HEK293 (cell line): ENCODE results near the gene UNC93A.

Experiments
- CTCF ChIA-PET: fragments of 350-600 bp; formaldehyde crosslinking; extraction: SDS; loops from one replicate; lab custom pipeline; 2021; ENCODE audit warnings: antibody characterized with exemption; lab: Yijun Ruan, JAX
- POLR2A ChIA-PET: fragments of 300-600 bp; formaldehyde crosslinking; extraction: SDS; loops from one replicate; lab custom pipeline; 2020; ENCODE audit warnings: antibody characterized with exemption, inconsistent platforms; lab: Yijun Ruan, JAX
- H3K27ac ChIP-seq: fragments of 200-500 bp; sonication (Bioruptor generic); 2 replicates; pipeline ENCODE4 v1.5.1; 2014; ENCODE audit warnings: low read depth, low read length, control low read depth, inconsistent platforms; ENCODE audit errors: extremely low read depth
- H3K36me3 ChIP-seq, 2 experiments: fragments of 200-500 bp in 1 of 2; sonication (Bioruptor generic) in 1 of 2; 1 replicate in 1 of 2; 2 replicates in 1 of 2; pipeline ENCODE4 v1.5.1; 2014 to 2017; ENCODE audit warnings: inconsistent platforms in 2 of 2, low read length in 2 of 2; ENCODE audit not compliant: control insufficient read depth in 2 of 2, insufficient read depth in 1 of 2
- H3K4me1 ChIP-seq: fragments of 200-500 bp; sonication (Bioruptor generic); 2 replicates; pipeline ENCODE4 v1.5.1; 2014; ENCODE audit warnings: mild to moderate bottlenecking, low read length, inconsistent platforms; ENCODE audit not compliant: control insufficient read depth, insufficient read depth
- H3K4me3 ChIP-seq: 2 replicates; pipeline ENCODE4 v1.5.1; 2011; ENCODE audit warnings: low read depth, mild to moderate bottlenecking, control low read depth, low read length, moderate library complexity
- H3K9me3 ChIP-seq: fragments of 200-500 bp; sonication (Bioruptor generic); 2 replicates; pipeline ENCODE4 v1.5.1; 2014; ENCODE audit warnings: low read depth, low read length, inconsistent platforms; ENCODE audit not compliant: control insufficient read depth, insufficient read depth
- BCL6B ChIP-seq: fragments of 450-650 bp; formaldehyde crosslinking; IDR thresholded peaks from 2 replicates; pipeline ENCODE4 v1.5.1; 2017; ENCODE audit warnings: missing biosample characterization, missing genetic modification characterization
- KLF8 ChIP-seq: fragments of 450-650 bp; formaldehyde crosslinking; IDR thresholded peaks from 2 replicates; pipeline ENCODE4 v1.5.1; 2016; ENCODE audit warnings: missing biosample characterization, missing genetic modification characterization
- MZF1 ChIP-seq: fragments of 450-650 bp; formaldehyde crosslinking; IDR thresholded peaks from 2 replicates; pipeline ENCODE4 v1.5.1; 2017; ENCODE audit warnings: missing biosample characterization, missing genetic modification characterization, borderline replicate concordance
- OSR2 ChIP-seq: fragments of 450-650 bp; formaldehyde crosslinking; IDR thresholded peaks from 2 replicates; pipeline ENCODE4 v1.5.1; 2016; ENCODE audit warnings: missing biosample characterization, missing genetic modification characterization
- PRDM6 ChIP-seq: fragments of 450-650 bp; formaldehyde crosslinking; IDR thresholded peaks from 2 replicates; pipeline ENCODE4 v1.5.1; 2017; ENCODE audit warnings: missing biosample characterization, missing genetic modification characterization
- TRIM28 ChIP-seq: IDR thresholded peaks from 2 replicates; pipeline ENCODE4 v1.6.1; 2011; ENCODE audit warnings: low read length, control low read depth, borderline replicate concordance
- ZBTB7A ChIP-seq: fragments of 450-650 bp; formaldehyde crosslinking; IDR thresholded peaks from 2 replicates; pipeline ENCODE4 v1.5.1; 2016; ENCODE audit warnings: low read depth, missing biosample characterization, missing genetic modification characterization
- ZBTB8A ChIP-seq: fragments of 450-650 bp; formaldehyde crosslinking; IDR thresholded peaks from 2 replicates; pipeline ENCODE4 v1.5.1; 2016; ENCODE audit warnings: missing biosample characterization, missing genetic modification characterization
- ZIC2 ChIP-seq: fragments of 450-650 bp; formaldehyde crosslinking; IDR thresholded peaks from 2 replicates; pipeline ENCODE4 v1.5.1; 2016; ENCODE audit warnings: missing biosample characterization, missing genetic modification characterization
- ZNF112 ChIP-seq: fragments of 450-650 bp; formaldehyde crosslinking; IDR thresholded peaks from 2 replicates; pipeline ENCODE4 v1.5.0; 2017; ENCODE audit warnings: missing biosample characterization, missing genetic modification characterization
- ZNF133 ChIP-seq: fragments of 450-650 bp; formaldehyde crosslinking; IDR thresholded peaks from 2 replicates; pipeline ENCODE4 v1.5.1; 2016; ENCODE audit warnings: missing biosample characterization, missing genetic modification characterization
- ZNF148 ChIP-seq: fragments of 450-650 bp; formaldehyde crosslinking; IDR thresholded peaks from 2 replicates; pipeline ENCODE4 v1.5.0; 2017; ENCODE audit warnings: missing biosample characterization, missing genetic modification characterization, borderline replicate concordance
- ZNF16 ChIP-seq: fragments of 450-650 bp; formaldehyde crosslinking; IDR thresholded peaks from 2 replicates; pipeline ENCODE4 v1.5.1; 2016; ENCODE audit warnings: low read depth, missing biosample characterization, missing genetic modification characterization
- ZNF214 ChIP-seq: fragments of 450-650 bp; formaldehyde crosslinking; IDR thresholded peaks from 2 replicates; pipeline ENCODE4 v1.5.1; 2017; ENCODE audit warnings: missing biosample characterization, mild to moderate bottlenecking, missing genetic modification characterization, borderline replicate concordance
- ZNF23 ChIP-seq: fragments of 450-650 bp; formaldehyde crosslinking; IDR thresholded peaks from 2 replicates; pipeline ENCODE4 v1.5.1; 2016; ENCODE audit warnings: missing biosample characterization, missing genetic modification characterization, borderline replicate concordance
- ZNF426 ChIP-seq: fragments of 450-650 bp; formaldehyde crosslinking; IDR thresholded peaks from 2 replicates; pipeline ENCODE4 v1.5.1; 2017; ENCODE audit warnings: missing biosample characterization, missing genetic modification characterization, mild to moderate bottlenecking, inconsistent platforms, moderate library complexity
- ZNF449 ChIP-seq: fragments of 450-650 bp; formaldehyde crosslinking; IDR thresholded peaks from 2 replicates; pipeline ENCODE4 v1.5.1; 2017; ENCODE audit warnings: missing biosample characterization, mild to moderate bottlenecking, missing genetic modification characterization, moderate library complexity
- ZNF488 ChIP-seq: fragments of 450-650 bp; formaldehyde crosslinking; IDR thresholded peaks from 2 replicates; pipeline ENCODE4 v1.5.1; 2016; ENCODE audit warnings: missing biosample characterization, missing genetic modification characterization
- ZNF510 ChIP-seq: fragments of 450-650 bp; formaldehyde crosslinking; IDR thresholded peaks from 2 replicates; pipeline ENCODE4 v1.5.1; 2018; ENCODE audit warnings: mild to moderate bottlenecking, missing genetic modification characterization, missing biosample characterization; ENCODE audit not compliant: insufficient replicate concordance
- ZNF549 ChIP-seq: fragments of 450-650 bp; IDR thresholded peaks from 2 replicates; pipeline ENCODE4 v1.5.1; 2018; ENCODE audit warnings: missing biosample characterization, missing genetic modification characterization, mild to moderate bottlenecking, inconsistent platforms, moderate library complexity
- ZNF600 ChIP-seq: fragments of 450-650 bp; formaldehyde crosslinking; IDR thresholded peaks from 2 replicates; pipeline ENCODE4 v1.5.1; 2016; ENCODE audit warnings: missing biosample characterization, missing genetic modification characterization
- ZNF623 ChIP-seq: fragments of 450-650 bp; formaldehyde crosslinking; IDR thresholded peaks from 2 replicates; pipeline ENCODE4 v1.5.1; 2016; ENCODE audit warnings: missing biosample characterization, missing genetic modification characterization
- ZNF830 ChIP-seq: fragments of 450-650 bp; IDR thresholded peaks from 2 replicates; pipeline ENCODE4 v1.5.0; 2018; ENCODE audit warnings: missing biosample characterization, missing genetic modification characterization, low read depth, mild to moderate bottlenecking, moderate library complexity
- ZXDB ChIP-seq: fragments of 450-650 bp; formaldehyde crosslinking; IDR thresholded peaks from 2 replicates; pipeline ENCODE4 v1.5.1; 2016; ENCODE audit warnings: missing biosample characterization, missing genetic modification characterization

UNC93A gene

GRCh38 chr6:167350731-167351655 lies 59.9 kb downstream of the UNC93A start:
- H3K27ac ChIP-seq = no peak overlapping the region; the same call in 1 of the 2 replicates
- no peaks in the 10 kb centered on the region; the same call in 1 of the 2 replicates for H3K9me3 ChIP-seq
- peak overlapping the region; percentile 45 for H3K4me3 ChIP-seq
- CTCF ChIA-PET = interaction anchor here (0.6 to 3.2 kb wide), 46 partner anchors 9 to 1539 kb away, joined by 3 to 30 read pairs (median 4); partner anchors contain the start of gene UNC93A
- H3K4me1 ChIP-seq = no peaks in the 10 kb centered on the region
- POLR2A ChIA-PET = interaction anchor here (0.6 to 2.2 kb wide), 6 partner anchors 9 to 548 kb away, joined by 3 to 11 read pairs (median 4); no protein-coding TSS in a partner anchor
- no peaks in the 10 kb centered on the region for H3K36me3 ChIP-seq
- TF ChIP-seq ZNF23 (tag by site-specific recombination) = no peak
- TF ChIP-seq ZBTB8A (tag by site-specific recombination) = peak; percentile 34; the same call in 1 of the 2 replicates
- no peak for TF ChIP-seq ZNF133 (tag by site-specific recombination)
- TF ChIP-seq ZNF214 (tag by site-specific recombination) = no peak
- no peak for TF ChIP-seq MZF1
- no peak for TF ChIP-seq PRDM6 (tag by site-specific recombination)
- TF ChIP-seq ZNF549 = no peak
- TF ChIP-seq ZXDB = 0 out of 2 replicates have a peak, but pooled peaks have one; percentile 54
- no peak for TF ChIP-seq KLF8 (tag by site-specific recombination)
- TF ChIP-seq ZNF16 = no peak
- TF ChIP-seq ZNF426 (tag by site-specific recombination) = no peak
- TF ChIP-seq ZBTB7A = no peak
- no peak for TF ChIP-seq ZNF112 (tag by site-specific recombination)
- no peak for TF ChIP-seq ZNF449 (tag by site-specific recombination)
- TF ChIP-seq ZIC2 = peak; percentile 98
- no peak for TF ChIP-seq ZNF148
- no peak for TF ChIP-seq ZNF830 (tag by site-specific recombination)
- TF ChIP-seq ZNF488 (tag by site-specific recombination) = no peak
- peak; percentile 87 for TF ChIP-seq ZNF600 (tag by site-specific recombination)
- peak; percentile 39; the same call in 1 of the 2 replicates for TF ChIP-seq TRIM28
- no peak for TF ChIP-seq BCL6B
- no peak for TF ChIP-seq ZNF510
- TF ChIP-seq OSR2 (tag by site-specific recombination) = no peak
- no peak for TF ChIP-seq ZNF623 (tag by site-specific recombination)
